ENCODE measurements around the gene SPC25.

Gene SPC25

GRCh38 chr2:168835969-168836368, 54.3 kb downstream of the SPC25 start:
- Mint-ChIP-seq H3K27me3 (no peaks in the 10 kb centered on the region), H3K4me1 (ENCODE audit: low read depth) (no peaks in the 10 kb centered on the region), H3K9me3 (no peaks in the 10 kb centered on the region), H3K36me3 (ENCODE audit: low read depth) (no peaks in the 10 kb centered on the region), H3K27ac (no peak overlapping the region), H3K4me3 (no peak overlapping the region)

GRCh38 chr2:168831662-168832061, 58.6 kb downstream of the SPC25 start:
- Mint-ChIP-seq H3K4me3 (no peak overlapping the region), H3K27me3 (no peaks in the 10 kb centered on the region), H3K36me3 (ENCODE audit: low read depth) (no peaks in the 10 kb centered on the region), H3K9me3 (no peaks in the 10 kb centered on the region), H3K4me1 (ENCODE audit: low read depth) (no peaks in the 10 kb centered on the region), H3K27ac (no peak overlapping the region)

GRCh38 chr2:168830958-168831357, 59.3 kb downstream of the SPC25 start:
- H3K27ac Mint-ChIP-seq, result no peak overlapping the region
- H3K4me3 Mint-ChIP-seq, result no peak overlapping the region
- H3K36me3 Mint-ChIP-seq (ENCODE audit: low read depth), result no peaks in the 10 kb centered on the region
- no peaks in the 10 kb centered on the region for H3K27me3 Mint-ChIP-seq
- H3K9me3 Mint-ChIP-seq, result no peaks in the 10 kb centered on the region
- no peaks in the 10 kb centered on the region for H3K4me1 Mint-ChIP-seq (ENCODE audit: low read depth)

- H3K27me3 Mint-ChIP-seq, result no peaks in the 10 kb centered on the region
- H3K36me3 Mint-ChIP-seq (ENCODE audit: low read depth), result no peaks in the 10 kb centered on the region
These were observed 65.1 kb downstream of the SPC25 start for GRCh38 chr2:168825126-168825525.

GRCh38 chr2:168821992-168822391, 68.2 kb downstream of the SPC25 start:
- no peak overlapping the region for H3K4me3 Mint-ChIP-seq
- no peaks in the 10 kb centered on the region for H3K36me3 Mint-ChIP-seq (ENCODE audit: low read depth)
- no peak overlapping the region for H3K27ac Mint-ChIP-seq
- H3K4me1 Mint-ChIP-seq (ENCODE audit: low read depth), result no peaks in the 10 kb centered on the region
- no peaks in the 10 kb centered on the region for H3K9me3 Mint-ChIP-seq
- H3K27me3 Mint-ChIP-seq, result no peaks in the 10 kb centered on the region

More at GRCh38 chr2:168825126-168825525, 65.1 kb downstream of the SPC25 start:
- no peaks in the 10 kb centered on the region for H3K4me1 Mint-ChIP-seq (ENCODE audit: low read depth)
- H3K9me3 Mint-ChIP-seq, result no peaks in the 10 kb centered on the region
- no peak overlapping the region for H3K4me3 Mint-ChIP-seq
- H3K27ac Mint-ChIP-seq, result no peak overlapping the region

- Mint-ChIP-seq H3K36me3 (ENCODE audit: low read depth) (no peaks in the 10 kb centered on the region), H3K27me3 (no peaks in the 10 kb centered on the region)
These were observed 68.7 kb downstream of the SPC25 start for GRCh38 chr2:168821577-168821976.

More at GRCh38 chr2:168821577-168821976, 68.7 kb downstream of the SPC25 start:
- Mint-ChIP-seq H3K4me1 (ENCODE audit: low read depth) (no peaks in the 10 kb centered on the region), H3K9me3 (no peaks in the 10 kb centered on the region), H3K27ac (no peak overlapping the region), H3K4me3 (no peak overlapping the region)

Data from stimulated activated naive CD8-positive, alpha-beta T cell treated with anti-CD3 and anti-CD28 coated beads, Interleukin-15, Interleukin-2, amounts not matched to agents 100 ng/mL and 50 ng/mL, for 24 hours (primary cell).